Keratinocyte (primary cell): ENCODE data around the gene FJX1. TPM values are rescaled to one million over a fixed set of nuclear protein-coding genes. Genes with fewer than 3 reads are reported as not detected.

Source experiments
- DNase-seq: peaks from one replicate; pipeline ENCODE4 v3.0.0-alpha.2; 2011; ENCODE audit warnings: low read depth, missing footprints, low spot score
- FAIRE-seq: peaks from 2 replicates; lab custom pipeline; 2011; peaks lifted over from hg19 to GRCh38; lab: Jason Lieb, UNC
- H2AFZ ChIP-seq: 2 replicates; pipeline ENCODE4 v1.6.0; 2012; ENCODE audit warnings: low read length, control low read depth, inconsistent platforms; ENCODE audit not compliant: control insufficient read depth
- H3K27ac ChIP-seq: 2 replicates; pipeline ENCODE4 v1.5.1; 2011; ENCODE audit warnings: low read length; ENCODE audit not compliant: control insufficient read depth, insufficient read depth
- H3K27me3 ChIP-seq: 3 replicates; pipeline ENCODE4 v1.6.0; 2011; ENCODE audit warnings: low read length; ENCODE audit not compliant: control insufficient read depth, insufficient read depth; ENCODE audit errors: extremely low read depth
- H3K36me3 ChIP-seq, 2 experiments: 2 replicates in 1 of 2; 3 replicates in 1 of 2; pipeline ENCODE4 v1.5.1; 2011; ENCODE audit warnings: low read length in 2 of 2, mild to moderate bottlenecking in 1 of 2; ENCODE audit not compliant: control insufficient read depth in 2 of 2, insufficient read depth in 2 of 2; ENCODE audit errors: extremely low read depth in 1 of 2
- H3K4me1 ChIP-seq: 3 replicates; pipeline ENCODE4 v1.5.1; 2011; ENCODE audit warnings: low read length; ENCODE audit not compliant: control insufficient read depth, insufficient read depth; ENCODE audit errors: extremely low read depth
- H3K4me2 ChIP-seq: 3 replicates; pipeline ENCODE4 v1.6.0; 2011; ENCODE audit warnings: low read depth, low read length; ENCODE audit not compliant: control insufficient read depth, insufficient read depth; ENCODE audit errors: extremely low read depth
- H3K4me3 ChIP-seq, 3 experiments: fragments of 200-600 bp in 1 of 3; sonication (generic) in 1 of 3; 2 replicates in 2 of 3; 3 replicates in 1 of 3; pipeline ENCODE4 v1.5.1; 2011 to 2016; ENCODE audit warnings: low read length in 3 of 3, mild to moderate bottlenecking in 3 of 3, control low read depth in 2 of 3, inconsistent platforms in 1 of 3, low read depth in 1 of 3, mixed read lengths in 1 of 3, mixed run types in 1 of 3, moderate library complexity in 1 of 3; ENCODE audit not compliant: control insufficient read depth in 2 of 3, insufficient read depth in 2 of 3; ENCODE audit errors: extremely low read depth in 1 of 3
- H3K79me2 ChIP-seq: 2 replicates; pipeline ENCODE4 v1.6.0; 2012; ENCODE audit warnings: low read length; ENCODE audit not compliant: control insufficient read depth, insufficient read depth
- H3K9ac ChIP-seq: 3 replicates; pipeline ENCODE4 v1.6.0; 2011; ENCODE audit warnings: low read length; ENCODE audit not compliant: control insufficient read depth, insufficient read depth; ENCODE audit errors: extremely low read depth
- H3K9me1 ChIP-seq: 3 replicates; pipeline ENCODE4 v1.6.0; 2011; ENCODE audit warnings: low read length; ENCODE audit not compliant: control insufficient read depth, insufficient read depth; ENCODE audit errors: extremely low read depth
- H3K9me3 ChIP-seq: 2 replicates; pipeline ENCODE4 v1.5.1; 2012; ENCODE audit warnings: low read depth, low read length; ENCODE audit not compliant: control insufficient read depth
- H4K20me1 ChIP-seq: 3 replicates; pipeline ENCODE4 v1.6.0; 2011; ENCODE audit warnings: low read length; ENCODE audit not compliant: control insufficient read depth, insufficient read depth; ENCODE audit errors: extremely low read depth
- CTCF ChIP-seq, 3 experiments: IDR thresholded peaks in 1 of 3; conservative IDR thresholded peaks in 1 of 3; optimal IDR thresholded peaks in 1 of 3; 2 replicates in 2 of 3; 3 replicates in 1 of 3; pipeline versions ENCODE3 to v1.5.1; 2011; ENCODE audit warnings: low read length in 3 of 3, mild to moderate bottlenecking in 3 of 3, moderate library complexity in 2 of 3, control low read depth in 1 of 3, inconsistent platforms in 1 of 3; ENCODE audit not compliant: insufficient read depth in 2 of 3; ENCODE audit errors: extremely low read depth in 1 of 3
- EZH2 ChIP-seq: IDR thresholded peaks from one replicate; pipeline ENCODE4 v1.6.1; 2012; ENCODE audit warnings: inconsistent platforms, mild to moderate bottlenecking, low read length, moderate library complexity
- dilution Hi-C: fragments of 300-500 bp; cut with MboI; formaldehyde crosslinking; loops from one replicate; pipeline ENCODE4 v1.7.0; 2020; ENCODE audit warnings: low sequenced_read_pairs; ENCODE audit not compliant: extremely low pct_ligation_motif_present
- polyA plus RNA-seq, 5 experiments: library from polyadenylated mRNA; depleted of rRNA in 3 of 5; stranded (reverse) in 3 of 5; stranded (forward) in 1 of 5; unstranded in 1 of 5; fragments of >200 nt; gene quantifications; 1 replicate in 1 of 5; 2 replicates in 3 of 5; 3 replicates in 1 of 5; pipeline versions ENCODE4 v1.2.1 to v1.2.3, GENCODE V29; 2011 to 2012; ENCODE audit warnings: missing spikeins in 2 of 5, low read depth in 1 of 5, low replicate concordance in 1 of 5

Gene FJX1
- polyA plus RNA-seq, 1 donor (not counting 4 experiments of a cell fraction or from before 2014, with no cell fraction given) = 19.7 TPM

- dilution Hi-C loops = no loop called here
- Histone ChIP-seq H3K4me3 (no peak overlapping the region), H3K9me1 (no peaks in the 10 kb centered on the region), H3K9me3 (no peaks in the 10 kb centered on the region), H3K79me2 (no peaks in the 10 kb centered on the region), H3K27me3 (no peaks in the 10 kb centered on the region), H3K4me2 (no peak overlapping the region), H3K4me1 (peaks cover 10% of the 10 kb centered on the region), H3K36me3 (no peaks in the 10 kb centered on the region), H4K20me1 (no peaks in the 10 kb centered on the region), H2AFZ (no peak overlapping the region), H3K9ac (no peak overlapping the region), H3K27ac (no peak overlapping the region)
- FAIRE-seq (no peak), DNase-seq (no peak)
- TF ChIP-seq EZH2 (no peak), CTCF (optimal IDR thresholded peaks at IDR 0.05 in 1 of 3, IDR thresholded peaks at IDR 0.05 in 1 of 3, conservative IDR thresholded peaks at IDR 0.05 in 1 of 3; ENCODE audit: extremely low read depth in 1 of 3, insufficient read depth in 2 of 3, low read length in 3 of 3) (no peak)
Observed at GRCh38 chr11:35594680-35595079, 23.6 kb upstream of the FJX1 start.

DNA sequence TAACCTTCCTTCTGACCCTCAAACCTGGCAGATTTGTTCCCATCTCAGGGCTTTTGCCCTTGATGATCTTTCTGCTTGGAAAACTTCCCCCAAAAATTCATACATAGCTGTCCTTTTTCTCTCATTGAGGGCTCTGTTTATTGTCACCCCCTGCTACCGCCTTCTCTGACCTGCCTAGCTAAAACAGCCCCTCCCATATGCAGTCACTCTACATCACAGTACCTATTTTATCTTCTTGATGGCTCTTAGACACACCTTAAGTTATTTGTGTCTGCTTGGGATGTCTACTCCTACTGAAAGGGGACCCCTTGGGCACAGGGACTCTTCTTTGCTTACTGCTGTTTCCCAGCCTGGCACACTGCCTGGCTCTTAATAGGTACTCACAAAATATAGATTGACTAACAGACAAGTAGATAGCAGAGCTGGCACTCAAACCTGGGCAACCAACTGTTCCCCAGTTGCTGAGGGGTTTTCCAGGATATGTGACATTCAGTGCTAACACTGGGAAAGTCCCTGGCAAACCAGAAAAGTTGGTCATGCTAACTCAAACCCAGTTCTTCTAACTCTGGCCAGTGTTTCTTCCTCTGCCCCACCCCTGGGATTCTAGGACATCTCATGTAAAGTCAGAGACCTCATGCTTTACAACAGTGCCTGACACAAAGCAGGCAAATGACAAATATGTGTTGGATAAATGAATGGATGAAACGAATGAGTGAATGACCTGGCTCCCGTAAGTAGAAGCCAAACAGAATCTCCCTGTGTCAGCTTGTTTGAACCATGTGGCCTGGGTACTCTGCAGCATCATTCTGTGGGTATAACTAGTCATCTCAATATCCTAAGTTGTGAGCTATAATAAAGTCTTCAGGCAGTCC is 19.8 kb upstream of the FJX1 start:
- dilution Hi-C loops = no loop called here
- Histone ChIP-seq H3K4me3 (no peak overlapping the region), H3K4me2 (no peak overlapping the region), H4K20me1 (no peaks in the 10 kb centered on the region), H3K79me2 (no peaks in the 10 kb centered on the region), H3K27ac (no peak overlapping the region), H3K9me1 (no peaks in the 10 kb centered on the region), H3K36me3 (no peaks in the 10 kb centered on the region), H3K27me3 (no peaks in the 10 kb centered on the region), H2AFZ (no peak overlapping the region), H3K9me3 (no peaks in the 10 kb centered on the region), H3K9ac (no peak overlapping the region), H3K4me1 (peaks cover 11% of the 10 kb centered on the region)
- no peak for DNase-seq
- FAIRE-seq = no peak
- TF ChIP-seq EZH2 (no peak), CTCF (optimal IDR thresholded peaks at IDR 0.05 in 1 of 3, IDR thresholded peaks at IDR 0.05 in 1 of 3, conservative IDR thresholded peaks at IDR 0.05 in 1 of 3; ENCODE audit: extremely low read depth in 1 of 3, insufficient read depth in 2 of 3, low read length in 3 of 3) (no peak)
